AG09309 (cell line): Measurements from ENCODE around the gene SLC8A1.

Experiments
- DNase-seq: peaks from one replicate; pipeline ENCODE4 v3.0.0-alpha.2; 2010; ENCODE audit warnings: low read depth
- H3K4me3 ChIP-seq: 2 replicates; pipeline ENCODE4 v1.5.1; 2011; ENCODE audit warnings: mild to moderate bottlenecking, low read depth, low read length, moderate library complexity; ENCODE audit not compliant: control insufficient read depth
- CTCF ChIP-seq: IDR thresholded peaks from 2 replicates; pipeline ENCODE4 v1.5.1; 2011; ENCODE audit warnings: mild to moderate bottlenecking, low read depth, low read length, inconsistent platforms; ENCODE audit not compliant: insufficient read depth, control insufficient read depth; ENCODE audit errors: missing control alignments

Gene SLC8A1

DNA sequence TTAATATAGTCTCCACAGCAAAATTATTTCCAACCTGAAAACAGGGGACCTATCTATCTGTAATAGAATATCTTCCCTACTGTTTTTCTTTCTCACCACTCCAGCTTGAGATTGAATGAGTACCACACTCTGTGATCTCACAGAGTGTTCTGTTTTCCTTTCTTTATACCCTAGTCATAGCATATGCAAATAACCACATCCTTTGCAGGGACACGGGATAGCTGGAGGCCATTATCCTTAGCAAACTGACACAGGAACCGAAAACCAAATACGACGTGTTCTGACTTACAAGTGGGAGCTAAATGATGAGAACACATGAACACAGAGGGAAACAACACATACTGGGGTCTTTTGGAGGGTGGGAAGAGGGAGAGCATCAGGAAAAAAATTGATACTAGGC lies 224.7 kb downstream of the SLC8A1 start:
- TF ChIP-seq CTCF: no peak
- no peak for DNase-seq

GRCh38 chr2:40226637-40227036 lies 225.3 kb downstream of the SLC8A1 start:
- no peak for TF ChIP-seq CTCF
- DNase-seq: no peak
- no peak overlapping the region for H3K4me3 ChIP-seq

More for the DNA sequence above, 224.7 kb downstream of the SLC8A1 start:
- no peak overlapping the region for H3K4me3 ChIP-seq

- H3K4me3 ChIP-seq: no peak overlapping the region
- DNase-seq: no peak
- TF ChIP-seq CTCF: no peak
Observed at GRCh38 chr2:40225670-40226210, 226.2 kb downstream of the SLC8A1 start.

DNA sequence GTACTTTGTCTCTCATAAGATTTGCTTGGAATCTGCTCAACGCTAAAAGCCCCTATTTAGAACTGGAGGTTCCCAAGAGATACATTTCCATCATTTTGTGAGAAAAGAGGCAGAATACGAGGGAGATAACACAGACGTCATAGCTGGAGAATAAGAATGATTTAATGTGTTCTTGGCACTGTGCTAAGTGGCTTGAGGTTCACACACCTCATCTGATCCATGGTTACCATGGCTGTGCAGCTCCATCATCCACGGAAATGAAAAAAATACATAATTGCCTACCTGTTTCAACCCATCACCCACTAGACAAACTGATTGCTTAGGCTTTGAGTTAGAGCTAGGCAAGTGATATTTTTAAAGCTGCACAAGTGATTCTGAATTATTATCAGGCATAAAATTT lies 227.6 kb downstream of the SLC8A1 start:
- no peak for TF ChIP-seq CTCF
- DNase-seq: no peak
- H3K4me3 ChIP-seq: no peak overlapping the region

DNA sequence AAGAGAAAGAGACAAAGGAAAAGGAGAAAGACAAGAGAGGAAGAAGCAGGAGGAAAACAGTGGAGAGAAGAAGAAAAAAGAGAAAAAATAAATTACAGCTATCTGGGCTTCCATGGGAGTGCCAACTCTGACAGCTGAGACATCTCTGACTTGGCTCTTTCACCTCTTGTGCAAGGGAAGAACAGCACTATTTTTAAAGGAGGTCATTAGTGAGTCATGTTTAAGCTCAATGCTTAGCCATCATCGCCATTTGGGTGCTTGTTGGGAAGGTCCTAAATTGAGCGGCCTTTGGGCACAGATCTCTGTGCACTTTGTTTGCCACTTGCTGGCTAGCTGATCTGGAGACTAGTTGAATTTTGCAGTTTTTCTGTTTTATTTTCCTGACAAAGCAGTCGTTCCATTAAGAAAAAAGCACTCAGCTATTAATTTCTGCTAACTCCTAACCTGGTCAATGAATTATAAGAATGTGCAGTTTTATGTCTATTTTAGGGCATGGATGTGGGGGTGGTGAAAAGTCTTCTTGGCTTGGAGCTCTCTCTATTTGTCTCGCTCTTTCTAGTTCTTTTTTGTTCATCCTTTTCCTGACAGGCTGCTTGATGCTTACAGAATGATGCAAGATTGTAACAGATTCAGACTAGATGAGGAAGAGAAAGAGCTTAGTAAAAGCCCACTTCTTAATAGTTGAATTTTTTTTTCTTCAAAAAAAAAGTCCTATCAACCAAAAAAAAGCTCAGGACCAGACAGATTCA lies 231.5 kb downstream of the SLC8A1 start:
- no peak for TF ChIP-seq CTCF
- no peak overlapping the region for H3K4me3 ChIP-seq
- DNase-seq: no peak

- H3K4me3 ChIP-seq: no peak overlapping the region
- no peak for TF ChIP-seq CTCF
- no peak for DNase-seq
Observed at GRCh38 chr2:40219141-40219540, 232.7 kb downstream of the SLC8A1 start.
